Tibial artery (tissue), 4 donors: Measurements from ENCODE around the gene PLPP3.

Source experiments
- DNase-seq, 2 donors: peaks; one replicate each; pipeline ENCODE4 v3.0.0-alpha.2; 2019
- H3K27ac ChIP-seq, 2 donors: fragments of 200-600 bp; sonication (generic) in 1 of 2; 1 replicate in 1 of 2; 2 replicates in 1 of 2; pipeline ENCODE4 v1.5.1; 2018 to 2019; ENCODE audit warnings: mild to moderate bottlenecking in 1 of 2
- H3K27me3 ChIP-seq, 2 donors: fragments of 200-600 bp; sonication (generic) in 1 of 2; one replicate each; pipeline versions ENCODE4 v1.5.1 to v1.6.0; 2016 to 2019
- H3K36me3 ChIP-seq, 3 donors: fragments of 200-600 bp; sonication (generic) in 2 of 3; one replicate each; pipeline ENCODE4 v1.5.1; 2016 to 2019; ENCODE audit warnings: mild to moderate bottlenecking in 2 of 3
- H3K4me1 ChIP-seq, 4 donors: fragments of 200-600 bp; sonication (generic) in 2 of 4; 1 replicate in 3 of 4; 2 replicates in 1 of 4; pipeline ENCODE4 v1.5.1; 2016 to 2019
- H3K4me3 ChIP-seq, 2 donors: fragments of 200-600 bp; sonication (generic) in 1 of 2; 1 replicate in 1 of 2; 2 replicates in 1 of 2; pipeline ENCODE4 v1.5.1; 2018 to 2019; ENCODE audit warnings: mild to moderate bottlenecking in 2 of 2
- H3K9me3 ChIP-seq, 3 donors: fragments of 200-600 bp; sonication (generic) in 1 of 3; one replicate each; pipeline ENCODE4 v1.5.1; 2016 to 2019
- intact Hi-C: fragments of 100-400 bp; cut with DNase I; formaldehyde crosslinking; loops from one replicate; pipeline ENCODE4 v1.15.0; 2023; ENCODE audit warnings: low total_unique reads
- TF ChIP-seq, protein P1 (sequence below), 2 experiments: fragments of 200-600 bp in 1 of 2; fragments of 450-650 bp in 1 of 2; IDR thresholded peaks; one replicate each; pipeline ENCODE4 v1.5.1; 2017 to 2019; ENCODE audit warnings: antibody characterized with exemption in 2 of 2, mild to moderate bottlenecking in 1 of 2, moderate library complexity in 1 of 2

PLPP3 gene

DNA sequence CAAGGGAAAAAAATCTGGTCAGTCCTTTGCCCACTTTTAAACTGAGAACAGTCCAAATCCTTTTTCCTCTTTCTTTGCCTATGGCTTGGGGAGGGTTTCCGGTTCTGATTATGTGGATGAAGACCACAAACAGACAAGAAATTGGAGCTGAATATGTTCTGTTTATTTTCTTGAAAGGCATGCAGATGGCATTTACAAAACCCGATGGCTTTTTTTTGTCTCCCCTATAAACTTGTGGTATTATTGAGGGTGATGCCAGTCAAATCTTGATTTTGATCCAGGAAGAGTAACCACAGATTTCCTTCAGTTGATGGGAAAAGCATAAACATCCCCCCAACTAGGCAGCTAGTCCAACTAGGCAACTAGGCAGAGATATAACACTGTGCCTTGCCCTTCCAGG is 38.9 kb downstream of the PLPP3 start:
- Histone ChIP-seq H3K4me3 (no peak overlapping the region), H3K36me3 (peaks cover 14 to 15% (median 14%) of the 10 kb centered on the region in 3 donors), H3K4me1 (peaks cover 0 to 95% (median 9%) of the 10 kb centered on the region in 4 donors), H3K27ac (peak overlapping the region in 1 of 2 donors; percentile 3), H3K9me3 (no peaks in the 10 kb centered on the region), H3K27me3 (no peaks in the 10 kb centered on the region)
- TF ChIP-seq, protein P1, sequence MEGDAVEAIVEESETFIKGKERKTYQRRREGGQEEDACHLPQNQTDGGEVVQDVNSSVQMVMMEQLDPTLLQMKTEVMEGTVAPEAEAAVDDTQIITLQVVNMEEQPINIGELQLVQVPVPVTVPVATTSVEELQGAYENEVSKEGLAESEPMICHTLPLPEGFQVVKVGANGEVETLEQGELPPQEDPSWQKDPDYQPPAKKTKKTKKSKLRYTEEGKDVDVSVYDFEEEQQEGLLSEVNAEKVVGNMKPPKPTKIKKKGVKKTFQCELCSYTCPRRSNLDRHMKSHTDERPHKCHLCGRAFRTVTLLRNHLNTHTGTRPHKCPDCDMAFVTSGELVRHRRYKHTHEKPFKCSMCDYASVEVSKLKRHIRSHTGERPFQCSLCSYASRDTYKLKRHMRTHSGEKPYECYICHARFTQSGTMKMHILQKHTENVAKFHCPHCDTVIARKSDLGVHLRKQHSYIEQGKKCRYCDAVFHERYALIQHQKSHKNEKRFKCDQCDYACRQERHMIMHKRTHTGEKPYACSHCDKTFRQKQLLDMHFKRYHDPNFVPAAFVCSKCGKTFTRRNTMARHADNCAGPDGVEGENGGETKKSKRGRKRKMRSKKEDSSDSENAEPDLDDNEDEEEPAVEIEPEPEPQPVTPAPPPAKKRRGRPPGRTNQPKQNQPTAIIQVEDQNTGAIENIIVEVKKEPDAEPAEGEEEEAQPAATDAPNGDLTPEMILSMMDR (IDR thresholded peaks at IDR 0.05): no peak
- DNase-seq: no peak
- intact Hi-C loops: no loop called here

DNA sequence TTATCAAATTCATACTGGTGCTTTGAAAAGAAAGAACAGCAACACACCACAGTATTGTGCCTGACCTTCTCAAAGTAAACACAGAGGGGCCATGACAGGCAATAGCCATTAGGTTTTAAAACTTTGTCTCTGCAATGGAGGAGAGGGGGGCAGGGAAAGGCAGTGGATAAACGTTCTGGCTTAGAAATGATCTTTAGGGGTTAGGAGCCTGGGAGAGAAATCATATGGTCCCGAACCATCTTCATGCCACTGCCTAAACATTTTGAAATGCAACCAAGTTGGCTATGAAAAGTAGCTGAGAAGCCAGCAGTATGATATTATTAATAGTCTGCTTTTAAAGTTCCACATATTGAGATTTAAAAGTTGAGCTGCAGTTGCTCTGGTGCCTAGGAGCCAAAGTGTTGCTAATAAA is 39.8 kb downstream of the PLPP3 start:
- intact Hi-C loops: no loop called here
- no peak overlapping the region for H3K4me3 ChIP-seq
- H3K9me3 ChIP-seq: no peaks in the 10 kb centered on the region
- H3K4me1 ChIP-seq: peaks cover 0 to 88% (median 7%) of the 10 kb centered on the region in 4 donors
- peaks cover 23 to 24% (median 23%) of the 10 kb centered on the region in 3 donors for H3K36me3 ChIP-seq
- no peaks in the 10 kb centered on the region for H3K27me3 ChIP-seq
- no peak overlapping the region for H3K27ac ChIP-seq
- DNase-seq: no peak
- TF ChIP-seq, protein P1 (IDR thresholded peaks at IDR 0.05): no peak

DNA sequence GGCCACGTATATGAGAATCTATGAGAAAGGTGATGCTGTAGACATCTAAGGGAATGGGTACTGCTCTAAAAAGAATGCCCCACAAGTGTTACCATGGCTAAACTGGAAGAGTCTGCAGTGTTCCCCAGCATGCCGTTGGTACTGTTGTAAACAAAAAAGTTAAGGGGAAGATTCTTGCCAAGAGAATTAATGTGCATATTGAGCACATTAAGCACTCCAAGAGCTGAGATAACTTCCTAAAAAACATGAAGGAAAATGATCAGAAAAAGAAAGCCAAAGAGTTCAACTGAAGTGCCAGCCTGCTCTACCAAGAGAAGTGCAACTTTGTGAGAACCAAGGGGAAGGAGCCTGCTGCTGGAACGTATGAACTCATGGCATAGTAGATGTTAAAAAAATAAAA is 40.8 kb downstream of the PLPP3 start:
- Histone ChIP-seq H3K4me1 (peaks cover 0 to 81% (median 7%) of the 10 kb centered on the region in 4 donors), H3K27ac (no peak overlapping the region)
- no peak for DNase-seq

DNA sequence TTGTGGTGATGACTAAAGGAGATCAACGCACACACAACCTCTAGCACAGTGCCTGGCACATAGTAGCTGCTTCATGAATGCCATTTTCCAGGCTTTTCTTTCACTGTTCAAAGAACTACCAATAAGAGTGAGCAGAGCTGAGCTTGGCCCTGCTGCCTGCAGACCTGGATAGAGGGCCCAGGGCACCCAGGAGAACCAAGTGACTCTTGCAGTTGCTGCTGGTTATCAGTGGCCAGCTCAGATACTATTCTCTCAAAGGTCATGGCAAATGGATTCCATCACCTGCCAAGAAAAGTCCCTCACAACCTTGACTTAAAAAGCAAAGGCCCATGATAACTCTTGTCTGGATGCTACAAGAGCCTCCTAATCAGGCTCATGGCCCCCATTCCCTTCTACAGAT is 41.7 kb downstream of the PLPP3 start:
- Histone ChIP-seq H3K36me3 (peaks cover 31 to 42% (median 34%) of the 10 kb centered on the region in 3 donors), H3K27ac (no peak overlapping the region), H3K4me3 (no peak overlapping the region), H3K27me3 (no peaks in the 10 kb centered on the region), H3K9me3 (no peaks in the 10 kb centered on the region), H3K4me1 (peaks cover 0 to 75% (median 9%) of the 10 kb centered on the region in 4 donors)
- intact Hi-C loops: no loop called here
- TF ChIP-seq, protein P1 (IDR thresholded peaks at IDR 0.05): no peak
- no peak for DNase-seq

More for the DNA sequence above, 40.8 kb downstream of the PLPP3 start:
- Histone ChIP-seq H3K9me3 (no peaks in the 10 kb centered on the region), H3K36me3 (peaks cover 31 to 34% (median 33%) of the 10 kb centered on the region in 3 donors), H3K4me3 (no peak overlapping the region), H3K27me3 (no peaks in the 10 kb centered on the region)
- intact Hi-C loops: no loop called here
- TF ChIP-seq, protein P1 (IDR thresholded peaks at IDR 0.05): no peak

DNA sequence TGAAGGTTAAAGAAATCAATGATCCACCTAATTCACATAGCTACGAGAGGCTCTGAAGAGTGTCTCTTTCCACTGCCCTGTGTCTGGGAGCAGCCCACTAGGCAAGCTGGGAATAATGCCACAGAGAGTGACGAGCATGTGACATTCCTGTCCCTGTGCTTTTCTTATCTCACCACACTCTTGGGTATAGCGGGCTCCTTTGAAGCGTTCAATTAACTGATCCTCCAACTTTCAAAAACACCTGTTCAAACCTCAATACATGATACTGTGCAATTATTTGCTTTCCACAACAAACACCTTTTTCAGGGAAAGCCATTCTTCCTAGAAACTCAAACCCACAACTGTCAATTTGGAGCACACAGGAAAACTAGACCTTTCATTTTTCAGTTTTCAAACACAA is 43.4 kb downstream of the PLPP3 start:
- TF ChIP-seq, protein P1 (IDR thresholded peaks at IDR 0.05): no peak
- Histone ChIP-seq H3K27me3 (no peaks in the 10 kb centered on the region), H3K27ac (no peak overlapping the region), H3K36me3 (peaks cover 31 to 51% (median 39%) of the 10 kb centered on the region in 3 donors), H3K4me1 (peaks cover 0 to 66% (median 9%) of the 10 kb centered on the region in 4 donors), H3K9me3 (no peaks in the 10 kb centered on the region), H3K4me3 (no peak overlapping the region)
- intact Hi-C loops: no loop called here
- no peak for DNase-seq

DNA sequence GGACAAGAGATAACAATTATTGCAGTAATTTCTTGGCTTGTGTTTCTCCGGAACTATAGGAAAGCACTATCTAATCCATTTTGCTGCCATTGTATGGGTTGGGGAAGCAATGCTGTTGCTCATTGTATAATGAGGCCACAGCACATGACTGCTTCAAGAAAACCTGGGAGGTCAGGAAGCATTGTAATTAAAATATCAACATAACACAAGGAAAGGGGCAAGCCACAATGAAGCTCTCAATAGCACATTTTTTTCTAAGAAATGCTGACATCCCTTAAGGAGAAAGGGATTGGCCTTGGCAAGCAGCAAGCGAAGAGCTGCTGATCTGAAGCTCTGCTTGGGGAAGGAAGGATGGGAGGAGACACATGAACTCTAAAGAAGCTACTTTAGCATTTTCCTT is 44.0 kb downstream of the PLPP3 start:
- peaks cover 0 to 66% (median 6%) of the 10 kb centered on the region in 4 donors for H3K4me1 ChIP-seq
- intact Hi-C loops: no loop called here
- H3K27ac ChIP-seq: no peak overlapping the region

More for the DNA sequence above, 44.0 kb downstream of the PLPP3 start:
- Histone ChIP-seq H3K27me3 (no peaks in the 10 kb centered on the region), H3K9me3 (no peaks in the 10 kb centered on the region), H3K36me3 (peaks cover 31 to 51% (median 39%) of the 10 kb centered on the region in 3 donors), H3K4me3 (no peak overlapping the region)
- TF ChIP-seq, protein P1 (IDR thresholded peaks at IDR 0.05): no peak
- DNase-seq: no peak
